RWPE2 (cell line): ENCODE data around the gene PNPLA4.

Source experiments
- ATAC-seq: fragments of 200-7000 bp; cut with Tn5 transposase; 3 replicates; pipeline ENCODE4 v1.9.1; 2021; ENCODE audit warnings: low read depth
- DNase-seq: peaks from one replicate; pipeline ENCODE4 v3.0.0-alpha.2; 2020; ENCODE audit warnings: low spot score
- H3K27ac ChIP-seq: fragments of 450-650 bp; 2 replicates; pipeline ENCODE4 v1.5.1; 2017; ENCODE audit warnings: mild to moderate bottlenecking; ENCODE audit not compliant: poor library complexity, severe bottlenecking
- H3K27me3 ChIP-seq: fragments of 250-450 bp; sonication (Bioruptor Pico); 2 replicates; pipeline ENCODE4 v1.5.1; 2021; ENCODE audit warnings: mild to moderate bottlenecking, moderate library complexity; ENCODE audit not compliant: insufficient read depth, poor library complexity, severe bottlenecking
- H3K36me3 ChIP-seq: fragments of 250-450 bp; sonication (Bioruptor Pico); 2 replicates; pipeline ENCODE4 v1.5.1; 2020; ENCODE audit warnings: low read depth, mild to moderate bottlenecking, moderate library complexity
- H3K4me1 ChIP-seq: fragments of 250-450 bp; sonication (Bioruptor Pico); 2 replicates; pipeline ENCODE4 v1.5.1; 2021; ENCODE audit warnings: mild to moderate bottlenecking, moderate library complexity; ENCODE audit not compliant: insufficient read depth, poor library complexity, severe bottlenecking
- H3K4me3 ChIP-seq: fragments of 250-450 bp; sonication (Bioruptor Pico); 2 replicates; pipeline ENCODE4 v1.5.1; 2021; ENCODE audit warnings: mild to moderate bottlenecking, moderate library complexity; ENCODE audit not compliant: severe bottlenecking
- H3K9me3 ChIP-seq: fragments of 250-450 bp; sonication (Bioruptor Pico); 2 replicates; pipeline ENCODE4 v1.5.1; 2021; ENCODE audit warnings: mild to moderate bottlenecking, moderate library complexity; ENCODE audit not compliant: severe bottlenecking
- CTCF ChIP-seq: fragments of 450-650 bp; IDR thresholded peaks from one replicate; pipeline ENCODE4 v1.5.1; 2017; ENCODE audit warnings: mild to moderate bottlenecking, moderate library complexity; ENCODE audit not compliant: poor library complexity, severe bottlenecking

PNPLA4 gene

GRCh38 chrX:7925867-7926472 is 1.2 kb downstream of the PNPLA4 start:
- H3K27ac ChIP-seq: peak overlapping the region; percentile 58
- no peaks in the 10 kb centered on the region for H3K27me3 ChIP-seq
- no peak overlapping the region for H3K4me3 ChIP-seq
- DNase-seq (no peak), ATAC-seq (no peak)
- peaks cover 14% of the 10 kb centered on the region for H3K36me3 ChIP-seq
- TF ChIP-seq CTCF: peak; percentile 78
- no peaks in the 10 kb centered on the region for H3K9me3 ChIP-seq
- no peaks in the 10 kb centered on the region for H3K4me1 ChIP-seq

- TF ChIP-seq CTCF: no peak
- Histone ChIP-seq H3K27me3 (no peaks in the 10 kb centered on the region), H3K9me3 (no peaks in the 10 kb centered on the region), H3K4me1 (no peaks in the 10 kb centered on the region), H3K4me3 (no peak overlapping the region), H3K27ac (no peak overlapping the region), H3K36me3 (peaks cover 14% of the 10 kb centered on the region)
- no peak for ATAC-seq
- no peak for DNase-seq
Measured at GRCh38 chrX:7921750-7922149, 5.5 kb downstream of the PNPLA4 start.

GRCh38 chrX:7908821-7909220 is 18.4 kb downstream of the PNPLA4 start:
- Histone ChIP-seq H3K9me3 (no peaks in the 10 kb centered on the region), H3K27me3 (no peaks in the 10 kb centered on the region), H3K36me3 (0 out of 2 replicates have a peak, but pooled peaks cover 4% of the 10 kb centered on the region), H3K27ac (no peak overlapping the region), H3K4me1 (no peaks in the 10 kb centered on the region), H3K4me3 (no peak overlapping the region)
- DNase-seq (no peak), ATAC-seq (no peak)
- TF ChIP-seq CTCF: no peak

GRCh38 chrX:7904562-7904961 is 22.7 kb downstream of the PNPLA4 start:
- Histone ChIP-seq H3K4me3 (no peak overlapping the region), H3K27me3 (no peaks in the 10 kb centered on the region), H3K27ac (no peak overlapping the region), H3K9me3 (no peaks in the 10 kb centered on the region), H3K4me1 (no peaks in the 10 kb centered on the region), H3K36me3 (no peaks in the 10 kb centered on the region)
- no peak for TF ChIP-seq CTCF
- DNase-seq (no peak), ATAC-seq (no peak)

GRCh38 chrX:7891928-7892327 is 35.3 kb downstream of the PNPLA4 start:
- no peak for DNase-seq

More at GRCh38 chrX:7891928-7892327, 35.3 kb downstream of the PNPLA4 start:
- H3K27me3 ChIP-seq: no peaks in the 10 kb centered on the region
- no peaks in the 10 kb centered on the region for H3K9me3 ChIP-seq
- no peak for ATAC-seq
- no peaks in the 10 kb centered on the region for H3K36me3 ChIP-seq
- H3K27ac ChIP-seq: no peak overlapping the region
- H3K4me1 ChIP-seq: no peaks in the 10 kb centered on the region
- no peak for TF ChIP-seq CTCF
- H3K4me3 ChIP-seq: no peak overlapping the region
